PC-9 (cell line): ENCODE measurements around the gene WEE2. TPM values are rescaled to one million over a fixed set of nuclear protein-coding genes. Genes with fewer than 3 reads are reported as not detected.

ENCODE experiments used
- BruUV-seq: library from RNA; stranded (reverse); fragments of 400-500 nt; replicated peaks from 2 replicates; lab custom pipeline; 2021; lab: Mats Ljungman, UMichigan
- CTCF ChIA-PET: fragments of 300-600 bp; sonication (Branson Sonifier 250); formaldehyde crosslinking; loops from one replicate; lab custom pipeline; 2022; ENCODE audit warnings: antibody characterized with exemption; lab: Charles Lee
- POLR2A ChIA-PET: fragments of 300-600 bp; sonication (Branson Sonifier 250); formaldehyde crosslinking; loops from one replicate; lab custom pipeline; 2022; ENCODE audit warnings: antibody characterized with exemption; ENCODE audit not compliant: unreplicated experiment; lab: Charles Lee
- DNase-seq, 2 experiments: peaks; one replicate each; pipeline versions ENCODE4 v3.0.0 to v3.0.0-alpha.2; 2015 to 2022; ENCODE audit warnings: mixed read lengths in 1 of 2
- H2AFZ ChIP-seq: fragments of 200-600 bp; sonication (generic); 2 replicates; pipeline ENCODE4 v1.8.1; 2017; ENCODE audit warnings: antibody characterized with exemption
- H3F3A ChIP-seq: fragments of 200-600 bp; sonication (generic); 2 replicates; pipeline ENCODE4 v1.8.1; 2017; ENCODE audit warnings: antibody characterized with exemption, mild to moderate bottlenecking, low read depth; ENCODE audit not compliant: insufficient read depth
- H3K27ac ChIP-seq: fragments of 200-600 bp; sonication (generic); 2 replicates; pipeline ENCODE4 v1.6.1; 2016; ENCODE audit warnings: mixed run types
- H3K27me3 ChIP-seq: fragments of 200-600 bp; sonication (generic); 2 replicates; pipeline ENCODE4 v1.6.1; 2016; ENCODE audit warnings: low read depth, mixed run types; ENCODE audit not compliant: insufficient read depth
- H3K36me3 ChIP-seq: fragments of 200-600 bp; sonication (generic); 2 replicates; pipeline ENCODE4 v1.6.1; 2016; ENCODE audit warnings: low read depth, mixed run types
- H3K4me1 ChIP-seq: fragments of 200-600 bp; sonication (generic); replicated peaks from 2 replicates; pipeline ENCODE4 v1.6.1; 2016; ENCODE audit warnings: mixed run types; ENCODE audit not compliant: insufficient read depth
- H3K4me2 ChIP-seq: fragments of 200-600 bp; sonication (generic); 2 replicates; pipeline ENCODE4 v1.6.1; 2017; ENCODE audit warnings: mixed run types
- H3K4me3 ChIP-seq: fragments of 200-600 bp; sonication (generic); 2 replicates; pipeline ENCODE4 v1.6.1; 2016; ENCODE audit warnings: mixed run types
- H3K79me2 ChIP-seq: fragments of 200-600 bp; sonication (generic); 2 replicates; pipeline ENCODE4 v1.6.1; 2017; ENCODE audit warnings: low read depth, mixed run types
- H3K9me2 ChIP-seq: fragments of 200-600 bp; sonication (generic); 2 replicates; pipeline ENCODE4 v1.8.1; 2017; ENCODE audit warnings: mild to moderate bottlenecking; ENCODE audit not compliant: insufficient read depth
- H3K9me3 ChIP-seq: fragments of 200-600 bp; sonication (generic); 2 replicates; pipeline ENCODE4 v1.8.1; 2016; ENCODE audit warnings: low read depth; ENCODE audit not compliant: insufficient read depth
- H4K20me1 ChIP-seq: fragments of 200-600 bp; sonication (generic); 2 replicates; pipeline ENCODE4 v1.8.1; 2017; ENCODE audit not compliant: insufficient read depth
- EZH2 ChIP-seq: fragments of 200-600 bp; sonication (generic); IDR thresholded peaks from 2 replicates; pipeline ENCODE4 v1.8.0; 2017; ENCODE audit warnings: antibody characterized with exemption, low read depth
- intact Hi-C: fragments of 100-400 bp; cut with micrococcal nuclease; formaldehyde crosslinking; loops from one replicate; pipeline ENCODE4 v1.10.0; 2022; ENCODE audit not compliant: unreplicated experiment
- total RNA-seq: library from RNA; stranded (reverse); gene quantifications from 2 replicates; pipeline ENCODE4 v1.2.3, GENCODE V29; 2021
- TF ChIP-seq, protein P1 (sequence below): fragments of 200-600 bp; sonication (generic); conservative IDR thresholded peaks from 2 replicates; pipeline ENCODE4 v1.6.1; 2017; ENCODE audit warnings: mixed run types, antibody characterized with exemption, mild to moderate bottlenecking, moderate library complexity

Gene WEE2
- total RNA-seq, 1 experiment from 2014 or later, result not detected

DNA sequence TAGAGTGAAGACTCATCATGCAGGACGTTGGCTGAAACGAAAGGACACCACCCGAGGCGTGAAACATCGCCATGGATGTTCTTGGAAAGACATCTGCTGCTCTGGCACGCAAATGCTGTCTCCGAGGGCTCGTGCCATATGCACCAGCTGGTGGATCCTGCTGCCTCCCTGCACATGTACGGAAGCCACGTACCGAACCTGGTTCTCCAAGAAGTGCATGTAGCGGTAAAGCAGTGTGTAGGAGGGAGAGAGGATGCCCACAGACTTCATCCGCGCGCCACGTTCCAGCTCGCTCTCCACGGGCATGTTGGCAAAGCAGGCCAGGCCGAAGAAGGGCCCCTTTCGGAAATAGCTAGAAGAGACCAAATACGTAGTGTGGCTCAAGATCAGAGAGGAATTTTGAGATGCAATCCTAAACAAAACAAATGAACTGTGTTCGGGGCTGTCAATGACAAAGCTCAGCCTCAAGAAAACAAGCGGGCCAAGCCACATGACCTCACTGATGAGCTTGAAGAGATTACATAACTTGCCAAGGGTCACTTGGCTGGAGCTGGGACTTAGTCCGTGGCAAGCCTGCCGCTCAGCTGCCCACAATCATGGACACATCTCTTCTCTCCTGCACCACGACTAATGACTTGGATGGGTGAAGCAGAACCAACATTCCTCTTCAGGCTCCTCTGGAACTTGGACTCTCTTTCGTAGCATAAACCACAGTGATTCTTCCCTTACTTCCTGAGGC lies 22.7 kb upstream of the WEE2 start:
- ChIA-PET CTCF (interaction anchor here (0.6 to 0.8 kb wide), 3 partner anchors 11 to 1084 kb away, joined by 3 to 18 read pairs (median 4); no protein-coding TSS in a partner anchor), POLR2A (no interaction called here)
- TF ChIP-seq, protein P1, sequence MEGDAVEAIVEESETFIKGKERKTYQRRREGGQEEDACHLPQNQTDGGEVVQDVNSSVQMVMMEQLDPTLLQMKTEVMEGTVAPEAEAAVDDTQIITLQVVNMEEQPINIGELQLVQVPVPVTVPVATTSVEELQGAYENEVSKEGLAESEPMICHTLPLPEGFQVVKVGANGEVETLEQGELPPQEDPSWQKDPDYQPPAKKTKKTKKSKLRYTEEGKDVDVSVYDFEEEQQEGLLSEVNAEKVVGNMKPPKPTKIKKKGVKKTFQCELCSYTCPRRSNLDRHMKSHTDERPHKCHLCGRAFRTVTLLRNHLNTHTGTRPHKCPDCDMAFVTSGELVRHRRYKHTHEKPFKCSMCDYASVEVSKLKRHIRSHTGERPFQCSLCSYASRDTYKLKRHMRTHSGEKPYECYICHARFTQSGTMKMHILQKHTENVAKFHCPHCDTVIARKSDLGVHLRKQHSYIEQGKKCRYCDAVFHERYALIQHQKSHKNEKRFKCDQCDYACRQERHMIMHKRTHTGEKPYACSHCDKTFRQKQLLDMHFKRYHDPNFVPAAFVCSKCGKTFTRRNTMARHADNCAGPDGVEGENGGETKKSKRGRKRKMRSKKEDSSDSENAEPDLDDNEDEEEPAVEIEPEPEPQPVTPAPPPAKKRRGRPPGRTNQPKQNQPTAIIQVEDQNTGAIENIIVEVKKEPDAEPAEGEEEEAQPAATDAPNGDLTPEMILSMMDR, result no peak
- TF ChIP-seq EZH2, result no peak

DNA sequence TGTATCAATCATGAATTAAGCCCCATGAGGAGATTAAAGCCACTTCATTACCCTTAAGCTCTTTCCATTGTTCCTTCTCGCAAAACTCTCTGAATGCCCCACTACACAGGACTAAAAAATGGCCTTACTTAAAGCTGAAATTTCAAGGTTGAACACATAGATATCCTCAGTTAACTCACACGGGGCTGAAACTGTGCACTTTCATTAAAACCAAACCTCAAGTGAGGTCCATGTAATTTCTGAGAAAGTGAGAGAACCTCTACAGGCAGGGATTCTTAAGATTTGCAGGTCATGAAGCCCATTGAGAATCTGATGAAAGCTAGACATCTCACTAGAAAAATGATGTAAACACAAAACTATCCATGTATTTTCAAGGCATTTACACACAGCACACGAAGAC lies 22.1 kb upstream of the WEE2 start:
- no peaks in the 10 kb centered on the region for H3K27me3 ChIP-seq
- no peak overlapping the region for H2AFZ ChIP-seq
- TF ChIP-seq, protein P1, result no peak
- TF ChIP-seq EZH2, result no peak
- H4K20me1 ChIP-seq, result peaks cover 9% of the 10 kb centered on the region; the same call in 1 of the 2 replicates
- BruUV-seq, result no TSS peak
- H3K36me3 ChIP-seq, result peaks cover 6% of the 10 kb centered on the region; the same call in 1 of the 2 replicates
- intact Hi-C loops, result no loop called here
- no peaks in the 10 kb centered on the region for H3K9me3 ChIP-seq
- no peaks in the 10 kb centered on the region for H3F3A ChIP-seq
- no peak for DNase-seq
- H3K79me2 ChIP-seq, result peaks cover 6% of the 10 kb centered on the region; the same call in 1 of the 2 replicates
- ChIA-PET POLR2A (no interaction called here), CTCF (interaction anchor here (0.6 to 0.8 kb wide), 2 partner anchors 12 to 1083 kb away, joined by 3 to 4 read pairs; no protein-coding TSS in a partner anchor)
- H3K4me2 ChIP-seq, result no peak overlapping the region
- H3K9me2 ChIP-seq, result no peaks in the 10 kb centered on the region
- no peaks in the 10 kb centered on the region for H3K4me1 ChIP-seq
- H3K27ac ChIP-seq, result no peak overlapping the region
- H3K4me3 ChIP-seq, result no peak overlapping the region

More for the DNA sequence above, 22.7 kb upstream of the WEE2 start:
- H3K27me3 ChIP-seq, result no peaks in the 10 kb centered on the region
- intact Hi-C loops, result no loop called here
- no peak overlapping the region for H2AFZ ChIP-seq
- no peaks in the 10 kb centered on the region for H3K4me1 ChIP-seq
- BruUV-seq, result no TSS peak
- H3K9me2 ChIP-seq, result no peaks in the 10 kb centered on the region
- H3K36me3 ChIP-seq, result peaks cover 9% of the 10 kb centered on the region; the same call in 1 of the 2 replicates
- no peak overlapping the region for H3K4me2 ChIP-seq
- H3K4me3 ChIP-seq, result no peak overlapping the region
- peaks cover 9% of the 10 kb centered on the region; the same call in 1 of the 2 replicates for H4K20me1 ChIP-seq
- no peaks in the 10 kb centered on the region for H3F3A ChIP-seq
- DNase-seq, result peak in 1 of 2 experiments; percentile 22
- no peaks in the 10 kb centered on the region for H3K9me3 ChIP-seq
- H3K79me2 ChIP-seq, result peaks cover 6% of the 10 kb centered on the region; the same call in 1 of the 2 replicates
- no peak overlapping the region for H3K27ac ChIP-seq

DNA sequence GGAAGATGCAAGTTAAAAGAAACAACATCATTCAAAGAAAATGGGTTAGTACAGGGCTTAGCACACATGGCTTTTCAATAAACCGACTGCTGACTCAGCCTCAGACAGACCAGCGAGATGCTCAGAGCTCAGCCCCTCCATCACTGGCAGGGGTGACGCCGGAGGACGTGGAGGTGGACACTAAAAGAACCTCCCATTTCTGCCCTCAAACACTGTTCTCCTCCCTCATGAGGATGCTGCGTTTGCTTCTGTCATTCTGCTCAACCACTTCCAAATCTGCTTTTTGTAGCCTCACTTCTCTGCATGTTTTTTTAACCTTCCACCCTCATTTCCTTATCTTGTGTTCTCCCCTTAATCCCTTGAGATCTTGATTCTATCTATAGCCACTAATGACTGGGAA lies 21.5 kb upstream of the WEE2 start:
- Histone ChIP-seq H3K4me2 (no peak overlapping the region), H3K9me3 (no peaks in the 10 kb centered on the region), H3K9me2 (no peaks in the 10 kb centered on the region), H3K79me2 (peaks cover 6% of the 10 kb centered on the region), H4K20me1 (peaks cover 9% of the 10 kb centered on the region; the same call in 1 of the 2 replicates), H3K4me1 (no peaks in the 10 kb centered on the region), H3K36me3 (no peaks in the 10 kb centered on the region), H3K27ac (no peak overlapping the region), H3K4me3 (no peak overlapping the region), H2AFZ (no peak overlapping the region), H3F3A (no peaks in the 10 kb centered on the region), H3K27me3 (no peaks in the 10 kb centered on the region)
- TF ChIP-seq, protein P1, result no peak
- TF ChIP-seq EZH2, result no peak
- intact Hi-C loops, result no loop called here
- DNase-seq, result no peak
- ChIA-PET CTCF (no interaction called here), POLR2A (no interaction called here)
- BruUV-seq, result no TSS peak
